HepG2 (cell line): ENCODE data around the gene IQCC. TPM values are rescaled to one million over a fixed set of nuclear protein-coding genes. Genes with fewer than 3 reads are reported as not detected.

Experiments used
- KMT2B ChIP-seq: IDR thresholded peaks from 2 replicates; pipeline ENCODE4 v1.6.1; 2016; ENCODE audit warnings: missing genetic modification reagents, missing compliant biosample characterization
- MTA1 ChIP-seq: sonication (generic); formaldehyde crosslinking; IDR thresholded peaks from 2 replicates; pipeline ENCODE4 v1.4.0; 2020; ENCODE audit warnings: missing genetic modification reagents, mild to moderate bottlenecking, borderline replicate concordance
- PRDM15 ChIP-seq: sonication (generic); formaldehyde crosslinking; IDR thresholded peaks from 2 replicates; pipeline ENCODE4 v1.4.0; 2020; ENCODE audit warnings: missing genetic modification reagents
- REL ChIP-seq: sonication (generic); formaldehyde crosslinking; conservative IDR thresholded peaks from 2 replicates; pipeline ENCODE4 v1.8.0; 2022; ENCODE audit warnings: mild to moderate bottlenecking, missing genetic modification reagents, moderate library complexity
- RELA ChIP-seq: sonication (generic); formaldehyde crosslinking; IDR thresholded peaks from 2 replicates; pipeline ENCODE4 v1.4.0; 2020; ENCODE audit warnings: missing genetic modification reagents
- RORA ChIP-seq: sonication (generic); formaldehyde crosslinking; IDR thresholded peaks from 2 replicates; pipeline ENCODE4 v1.5.0; 2020; ENCODE audit warnings: mild to moderate bottlenecking, missing genetic modification reagents, moderate library complexity
- SMC3 ChIP-seq: IDR thresholded peaks from 2 replicates; pipeline ENCODE4 v1.6.1; 2011; ENCODE audit warnings: low read length, improper control_type of control experiment
- ZNF3 ChIP-seq: IDR thresholded peaks from 2 replicates; pipeline ENCODE4 v1.7.0; 2017; ENCODE audit warnings: inconsistent platforms
- ZNF496 ChIP-seq: sonication (generic); formaldehyde crosslinking; IDR thresholded peaks from 2 replicates; pipeline ENCODE4 v1.8.1; 2023; ENCODE audit warnings: mild to moderate bottlenecking, moderate library complexity, missing genetic modification reagents; ENCODE audit not compliant: insufficient replicate concordance
- ZNF570 ChIP-seq: sonication (generic); formaldehyde crosslinking; IDR thresholded peaks from 2 replicates; pipeline ENCODE4 v1.4.0; 2020; ENCODE audit warnings: mild to moderate bottlenecking, missing genetic modification reagents, borderline replicate concordance
- ZNF724P ChIP-seq: sonication (generic); formaldehyde crosslinking; IDR thresholded peaks from 2 replicates; pipeline ENCODE4 v1.8.0; 2022; ENCODE audit warnings: missing genetic modification reagents, borderline replicate concordance
- polyA plus RNA-seq, 8 experiments: library from polyadenylated mRNA; depleted of rRNA in 3 of 8; stranded (reverse) in 7 of 8; unstranded in 1 of 8; fragments of >200 nt; fragmentation: Illumina TruSeq in 4 of 8; extraction: Trizol in 4 of 8; gene quantifications; 2 replicates each; pipeline versions ENCODE4 v1.2.1 to v1.2.3, GENCODE V29; 2011 to 2016; ENCODE audit warnings: low read depth in 4 of 8, missing spikeins in 1 of 8, mixed read lengths in 1 of 8; ENCODE audit not compliant: insufficient read depth in 1 of 8
- total RNA-seq, 5 experiments: library from RNA; depleted of rRNA; stranded (reverse); fragments of >200 nt; fragmentation: Illumina TruSeq; extraction: Trizol; gene quantifications; 2 replicates each; pipeline ENCODE4 v1.2.3, GENCODE V29; 2016; ENCODE audit warnings: low read depth in 1 of 5
- TF ChIP-seq, protein P1 (sequence below): sonication (generic); formaldehyde crosslinking; IDR thresholded peaks from 2 replicates; pipeline ENCODE4 v1.8.1; 2022; ENCODE audit warnings: mild to moderate bottlenecking, missing genetic modification reagents
- TF ChIP-seq, protein P2 (sequence below): sonication (generic); formaldehyde crosslinking; IDR thresholded peaks from 2 replicates; pipeline ENCODE4 v1.5.0; 2020; ENCODE audit warnings: missing genetic modification reagents, mild to moderate bottlenecking, borderline replicate concordance
- TF ChIP-seq, protein P3 (sequence below): sonication (generic); formaldehyde crosslinking; IDR thresholded peaks from one replicate; pipeline ENCODE4 v1.5.1; 2020; ENCODE audit warnings: mild to moderate bottlenecking, missing genetic modification reagents; ENCODE audit errors: not compliant biosample characterization

The IQCC gene
- total and polyA plus RNA-seq, 2 of the 13 experiments (the other 11 are each of a cell fraction or from before 2014, with no cell fraction given), result 1.7 to 3.0 TPM

DNA sequence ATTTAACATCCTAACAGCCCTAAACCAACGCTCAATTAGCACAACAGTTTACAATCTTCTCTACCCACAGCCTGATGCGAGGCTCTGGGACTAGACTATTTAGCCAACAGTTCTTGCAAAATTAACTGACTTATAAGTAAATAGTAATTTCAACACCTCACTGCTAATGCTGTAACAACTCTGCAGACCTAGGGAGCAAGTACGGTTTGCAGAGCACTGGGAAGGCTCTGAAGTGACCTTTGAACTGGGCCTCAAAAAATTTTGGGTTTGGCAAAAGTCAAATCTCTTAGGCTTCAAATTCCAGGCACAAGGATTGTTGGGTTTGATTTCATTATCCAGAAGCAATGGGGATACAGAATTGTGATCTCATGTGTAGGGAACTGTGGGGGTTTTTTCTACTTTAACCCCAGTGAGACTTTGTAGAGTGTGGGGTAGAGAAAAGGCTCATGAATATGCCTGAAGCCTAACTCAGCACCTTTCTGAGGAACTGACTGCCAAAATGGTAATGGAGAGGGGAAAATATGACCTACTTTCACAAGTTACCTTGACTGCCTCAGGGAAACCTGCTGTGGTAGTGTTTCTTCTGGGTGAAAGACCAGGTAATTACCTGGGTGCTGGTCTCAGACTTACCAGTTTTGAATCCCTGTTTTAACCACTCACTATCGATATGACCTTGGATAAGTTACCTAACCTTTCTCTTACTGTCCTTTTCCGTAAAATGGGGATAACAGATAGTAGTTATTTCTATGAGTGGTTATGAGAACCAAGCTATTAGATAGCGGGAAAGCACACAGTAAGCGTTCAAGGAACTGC, 26.9 kb upstream of the IQCC start (continued):
- TF ChIP-seq KMT2B (CRISPR knock-in tag), result no peak; the same call in 1 of the 2 replicates
- TF ChIP-seq MTA1 (CRISPR knock-in tag), result no peak
- TF ChIP-seq ZNF570 (CRISPR knock-in tag), result no peak
- TF ChIP-seq RORA (CRISPR knock-in tag), result no peak
- TF ChIP-seq, protein P1, sequence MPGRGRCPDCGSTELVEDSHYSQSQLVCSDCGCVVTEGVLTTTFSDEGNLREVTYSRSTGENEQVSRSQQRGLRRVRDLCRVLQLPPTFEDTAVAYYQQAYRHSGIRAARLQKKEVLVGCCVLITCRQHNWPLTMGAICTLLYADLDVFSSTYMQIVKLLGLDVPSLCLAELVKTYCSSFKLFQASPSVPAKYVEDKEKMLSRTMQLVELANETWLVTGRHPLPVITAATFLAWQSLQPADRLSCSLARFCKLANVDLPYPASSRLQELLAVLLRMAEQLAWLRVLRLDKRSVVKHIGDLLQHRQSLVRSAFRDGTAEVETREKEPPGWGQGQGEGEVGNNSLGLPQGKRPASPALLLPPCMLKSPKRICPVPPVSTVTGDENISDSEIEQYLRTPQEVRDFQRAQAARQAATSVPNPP (CRISPR knock-in tag), result no peak
- no peak for TF ChIP-seq ZNF3 (CRISPR knock-in tag)
- TF ChIP-seq PRDM15 (CRISPR knock-in tag), result no peak
- TF ChIP-seq REL, result no peak
- no peak for TF ChIP-seq RELA
- TF ChIP-seq ZNF724P (CRISPR knock-in tag), result no peak
- TF ChIP-seq, protein P2, sequence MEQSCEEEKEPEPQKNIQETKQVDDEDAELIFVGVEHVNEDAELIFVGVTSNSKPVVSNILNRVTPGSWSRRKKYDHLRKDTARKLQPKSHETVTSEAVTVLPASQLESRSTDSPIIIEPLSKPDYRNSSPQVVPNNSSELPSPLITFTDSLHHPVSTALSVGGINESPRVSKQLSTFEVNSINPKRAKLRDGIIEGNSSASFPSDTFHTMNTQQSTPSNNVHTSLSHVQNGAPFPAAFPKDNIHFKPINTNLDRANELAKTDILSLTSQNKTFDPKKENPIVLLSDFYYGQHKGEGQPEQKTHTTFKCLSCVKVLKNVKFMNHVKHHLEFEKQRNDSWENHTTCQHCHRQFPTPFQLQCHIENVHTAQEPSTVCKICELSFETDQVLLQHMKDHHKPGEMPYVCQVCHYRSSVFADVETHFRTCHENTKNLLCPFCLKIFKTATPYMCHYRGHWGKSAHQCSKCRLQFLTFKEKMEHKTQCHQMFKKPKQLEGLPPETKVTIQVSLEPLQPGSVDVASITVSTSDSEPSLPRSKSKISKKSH (CRISPR knock-in tag), result no peak
- TF ChIP-seq, protein P3, sequence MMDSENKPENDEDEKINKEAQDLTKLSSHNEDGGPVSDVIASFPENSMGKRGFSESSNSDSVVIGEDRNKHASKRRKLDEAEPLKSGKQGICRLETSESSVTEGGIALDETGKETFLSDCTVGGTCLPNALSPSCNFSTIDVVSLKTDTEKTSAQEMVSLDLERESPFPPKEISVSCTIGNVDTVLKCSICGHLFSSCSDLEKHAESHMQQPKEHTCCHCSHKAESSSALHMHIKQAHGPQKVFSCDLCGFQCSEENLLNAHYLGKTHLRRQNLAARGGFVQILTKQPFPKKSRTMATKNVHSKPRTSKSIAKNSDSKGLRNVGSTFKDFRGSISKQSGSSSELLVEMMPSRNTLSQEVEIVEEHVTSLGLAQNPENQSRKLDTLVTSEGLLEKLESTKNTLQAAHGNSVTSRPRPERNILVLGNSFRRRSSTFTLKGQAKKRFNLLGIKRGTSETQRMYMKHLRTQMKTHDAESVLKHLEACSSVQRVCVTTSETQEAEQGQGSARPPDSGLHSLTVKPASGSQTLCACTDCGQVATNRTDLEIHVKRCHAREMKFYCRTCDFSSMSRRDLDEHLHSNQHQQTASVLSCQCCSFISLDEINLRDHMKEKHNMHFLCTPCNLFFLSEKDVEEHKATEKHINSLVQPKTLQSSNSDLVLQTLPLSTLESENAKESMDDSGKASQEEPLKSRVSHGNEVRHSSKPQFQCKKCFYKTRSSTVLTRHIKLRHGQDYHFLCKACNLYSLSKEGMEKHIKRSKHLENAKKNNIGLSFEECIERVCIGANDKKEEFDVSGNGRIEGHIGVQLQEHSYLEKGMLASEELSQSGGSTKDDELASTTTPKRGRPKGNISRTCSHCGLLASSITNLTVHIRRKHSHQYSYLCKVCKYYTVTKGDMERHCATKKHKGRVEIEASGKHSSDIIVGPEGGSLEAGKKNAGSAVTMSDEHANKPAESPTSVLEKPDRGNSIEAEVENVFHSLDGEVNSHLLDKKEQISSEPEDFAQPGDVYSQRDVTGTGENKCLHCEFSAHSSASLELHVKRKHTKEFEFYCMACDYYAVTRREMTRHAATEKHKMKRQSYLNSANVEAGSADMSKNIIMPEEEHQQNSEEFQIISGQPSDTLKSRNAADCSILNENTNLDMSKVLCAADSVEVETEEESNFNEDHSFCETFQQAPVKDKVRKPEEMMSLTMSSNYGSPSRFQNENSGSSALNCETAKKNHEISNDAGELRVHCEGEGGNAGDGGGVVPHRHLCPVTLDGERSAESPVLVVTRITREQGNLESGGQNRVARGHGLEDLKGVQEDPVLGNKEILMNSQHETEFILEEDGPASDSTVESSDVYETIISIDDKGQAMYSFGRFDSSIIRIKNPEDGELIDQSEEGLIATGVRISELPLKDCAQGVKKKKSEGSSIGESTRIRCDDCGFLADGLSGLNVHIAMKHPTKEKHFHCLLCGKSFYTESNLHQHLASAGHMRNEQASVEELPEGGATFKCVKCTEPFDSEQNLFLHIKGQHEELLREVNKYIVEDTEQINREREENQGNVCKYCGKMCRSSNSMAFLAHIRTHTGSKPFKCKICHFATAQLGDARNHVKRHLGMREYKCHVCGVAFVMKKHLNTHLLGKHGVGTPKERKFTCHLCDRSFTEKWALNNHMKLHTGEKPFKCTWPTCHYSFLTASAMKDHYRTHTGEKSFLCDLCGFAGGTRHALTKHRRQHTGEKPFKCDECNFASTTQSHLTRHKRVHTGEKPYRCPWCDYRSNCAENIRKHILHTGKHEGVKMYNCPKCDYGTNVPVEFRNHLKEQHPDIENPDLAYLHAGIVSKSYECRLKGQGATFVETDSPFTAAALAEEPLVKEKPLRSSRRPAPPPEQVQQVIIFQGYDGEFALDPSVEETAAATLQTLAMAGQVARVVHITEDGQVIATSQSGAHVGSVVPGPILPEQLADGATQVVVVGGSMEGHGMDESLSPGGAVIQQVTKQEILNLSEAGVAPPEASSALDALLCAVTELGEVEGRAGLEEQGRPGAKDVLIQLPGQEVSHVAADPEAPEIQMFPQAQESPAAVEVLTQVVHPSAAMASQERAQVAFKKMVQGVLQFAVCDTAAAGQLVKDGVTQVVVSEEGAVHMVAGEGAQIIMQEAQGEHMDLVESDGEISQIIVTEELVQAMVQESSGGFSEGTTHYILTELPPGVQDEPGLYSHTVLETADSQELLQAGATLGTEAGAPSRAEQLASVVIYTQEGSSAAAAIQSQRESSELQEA (CRISPR knock-in tag), result no peak
- no peak for TF ChIP-seq ZNF496 (CRISPR knock-in tag)
- TF ChIP-seq SMC3, result peak; percentile 30; the same call in 1 of the 2 replicates
